WI38 (cell line): Measurements from ENCODE around the gene RPS4Y2.

Experiments used
- H3K4me3 ChIP-seq: 2 replicates; pipeline ENCODE4 v1.5.1; 2011; ENCODE audit warnings: low read depth, mild to moderate bottlenecking, control low read depth, low read length
- TF ChIP-seq, protein P1 (sequence below): IDR thresholded peaks from 2 replicates; pipeline ENCODE4 v1.5.1; 2012; ENCODE audit warnings: low read depth, mild to moderate bottlenecking, control low read depth, low read length

Gene RPS4Y2

GRCh38 chrY:20755808-20756207 is at the start of gene RPS4Y2:
Gene RPS4Y2 (plus strand): TSS chrY:20756108. CDS start chrY:20756164, 56 bp downstream.
- H3K4me3 ChIP-seq = no peak within 1 kb of the TSS
- TF ChIP-seq, protein P1, sequence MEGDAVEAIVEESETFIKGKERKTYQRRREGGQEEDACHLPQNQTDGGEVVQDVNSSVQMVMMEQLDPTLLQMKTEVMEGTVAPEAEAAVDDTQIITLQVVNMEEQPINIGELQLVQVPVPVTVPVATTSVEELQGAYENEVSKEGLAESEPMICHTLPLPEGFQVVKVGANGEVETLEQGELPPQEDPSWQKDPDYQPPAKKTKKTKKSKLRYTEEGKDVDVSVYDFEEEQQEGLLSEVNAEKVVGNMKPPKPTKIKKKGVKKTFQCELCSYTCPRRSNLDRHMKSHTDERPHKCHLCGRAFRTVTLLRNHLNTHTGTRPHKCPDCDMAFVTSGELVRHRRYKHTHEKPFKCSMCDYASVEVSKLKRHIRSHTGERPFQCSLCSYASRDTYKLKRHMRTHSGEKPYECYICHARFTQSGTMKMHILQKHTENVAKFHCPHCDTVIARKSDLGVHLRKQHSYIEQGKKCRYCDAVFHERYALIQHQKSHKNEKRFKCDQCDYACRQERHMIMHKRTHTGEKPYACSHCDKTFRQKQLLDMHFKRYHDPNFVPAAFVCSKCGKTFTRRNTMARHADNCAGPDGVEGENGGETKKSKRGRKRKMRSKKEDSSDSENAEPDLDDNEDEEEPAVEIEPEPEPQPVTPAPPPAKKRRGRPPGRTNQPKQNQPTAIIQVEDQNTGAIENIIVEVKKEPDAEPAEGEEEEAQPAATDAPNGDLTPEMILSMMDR = no peak

DNA sequence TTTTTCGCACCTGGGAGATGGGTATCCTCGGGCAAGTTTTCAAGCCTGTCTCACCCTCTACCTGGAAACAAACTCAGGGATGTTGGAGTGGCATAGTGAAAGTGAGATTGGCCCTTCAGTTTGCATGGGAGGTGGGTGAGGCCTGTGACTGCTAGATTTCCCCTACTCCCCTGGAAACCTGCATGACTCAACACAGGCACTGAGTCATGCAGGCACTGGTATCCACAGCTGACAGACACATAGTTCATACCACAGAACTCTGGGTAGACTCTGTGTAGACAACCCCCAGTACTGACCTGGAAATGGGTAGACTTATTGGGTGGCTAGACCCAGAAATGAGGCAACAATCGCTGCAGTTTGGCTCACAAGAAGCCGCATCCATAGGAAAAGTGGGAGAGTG is 41.5 kb upstream of the RPS4Y2 start:
- H3K4me3 ChIP-seq = no peak overlapping the region
- TF ChIP-seq, protein P1 = no peak

GRCh38 chrY:20726184-20726907 is 29.6 kb upstream of the RPS4Y2 start:
- TF ChIP-seq, protein P1 = no peak

DNA sequence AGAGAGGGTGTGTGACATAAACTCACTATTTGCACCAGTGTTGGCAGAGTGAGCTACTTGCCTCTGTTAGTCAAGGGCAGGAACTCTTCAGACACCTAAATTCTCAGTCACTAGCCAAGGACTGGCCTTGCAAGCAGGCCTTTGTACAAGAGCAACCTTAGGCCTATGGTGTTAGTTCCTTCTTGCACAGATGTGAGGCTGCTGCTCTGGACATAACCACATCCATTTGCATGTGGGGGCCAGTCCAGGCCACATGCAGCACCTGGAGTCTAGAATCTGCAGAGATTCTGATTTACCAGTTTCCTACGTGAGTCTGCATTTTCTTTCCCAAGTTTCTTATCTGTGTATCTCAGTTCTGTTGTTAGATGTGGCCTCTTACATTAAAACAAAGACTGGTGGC is 20.7 kb upstream of the RPS4Y2 start:
- no peak overlapping the region for H3K4me3 ChIP-seq
- TF ChIP-seq, protein P1 = no peak

More at GRCh38 chrY:20726184-20726907, 29.6 kb upstream of the RPS4Y2 start:
- H3K4me3 ChIP-seq = no peak overlapping the region

DNA sequence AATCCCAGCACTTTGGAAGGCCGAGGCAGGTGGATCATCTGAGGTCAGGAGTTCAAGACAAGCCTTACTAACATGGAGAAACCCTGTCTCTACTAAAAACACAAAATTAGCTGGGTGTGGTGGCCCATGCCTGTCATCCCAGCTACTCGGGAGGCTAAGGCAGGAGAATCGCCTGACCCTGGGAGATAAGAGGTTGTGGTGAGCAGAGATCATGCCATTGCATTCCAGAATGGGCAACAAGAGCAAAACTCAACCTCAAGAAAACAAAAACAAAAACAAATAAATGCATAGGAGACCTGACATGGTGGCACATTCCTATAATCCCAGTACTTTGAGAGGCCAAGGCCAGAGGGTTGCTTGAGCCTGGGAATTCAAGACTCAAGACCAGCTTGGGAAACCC is 16.1 kb upstream of the RPS4Y2 start:
- H3K4me3 ChIP-seq = no peak overlapping the region
- TF ChIP-seq, protein P1 = no peak

DNA sequence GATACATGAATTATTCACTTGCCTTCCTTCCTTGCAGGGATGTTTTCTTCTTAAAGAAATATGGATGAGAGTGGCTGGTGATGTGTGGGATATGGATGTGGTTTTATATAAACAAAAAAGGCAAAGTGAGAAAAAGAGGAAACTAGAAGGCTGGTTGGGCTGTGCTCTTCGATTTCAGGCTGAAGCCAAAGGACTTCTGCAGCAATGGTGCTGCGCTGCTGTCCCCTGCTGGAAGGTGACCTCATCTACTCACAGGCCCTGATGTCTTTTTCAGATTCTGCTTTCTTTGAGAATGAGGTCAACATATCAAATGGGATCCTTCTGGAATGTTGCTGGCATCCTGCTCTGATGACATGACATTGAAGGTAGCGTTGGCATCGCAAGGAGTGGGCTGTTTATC is 15.3 kb upstream of the RPS4Y2 start:
- H3K4me3 ChIP-seq = no peak overlapping the region
- TF ChIP-seq, protein P1 = no peak

DNA sequence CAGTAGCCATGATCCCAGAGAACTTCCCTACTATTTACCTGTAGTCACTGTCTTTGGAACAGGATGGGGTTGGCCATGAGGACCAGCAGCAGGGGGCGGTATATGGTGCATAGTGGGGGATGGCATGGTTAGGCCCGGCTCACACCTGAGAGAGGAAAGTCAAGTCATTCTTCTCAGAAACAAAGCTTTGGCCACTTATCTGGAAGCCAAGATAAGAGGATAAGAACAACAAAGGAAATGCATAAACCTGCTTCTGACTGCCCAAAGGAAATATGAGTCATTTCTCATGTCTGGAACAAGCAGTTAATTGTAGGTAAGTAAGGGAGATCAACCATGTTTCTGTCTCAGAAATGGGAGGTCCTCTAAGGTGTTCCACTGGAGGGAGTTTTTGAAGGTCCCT is 10.8 kb upstream of the RPS4Y2 start:
- TF ChIP-seq, protein P1 = no peak
- no peak overlapping the region for H3K4me3 ChIP-seq
